Cerebellar cortex (tissue), 1 donor: ENCODE data around the gene ZPBP2.
"Not testable (repeated sequence)": the region's sequence is repeated elsewhere in the genome, so short reads cannot be mapped to it uniquely, and the experiment has no call there.

Experiments
- DNase-seq: peaks from one replicate; pipeline ENCODE4 v3.0.0-alpha.2; 2015; ENCODE audit warnings: low spot score

Gene ZPBP2

DNA sequence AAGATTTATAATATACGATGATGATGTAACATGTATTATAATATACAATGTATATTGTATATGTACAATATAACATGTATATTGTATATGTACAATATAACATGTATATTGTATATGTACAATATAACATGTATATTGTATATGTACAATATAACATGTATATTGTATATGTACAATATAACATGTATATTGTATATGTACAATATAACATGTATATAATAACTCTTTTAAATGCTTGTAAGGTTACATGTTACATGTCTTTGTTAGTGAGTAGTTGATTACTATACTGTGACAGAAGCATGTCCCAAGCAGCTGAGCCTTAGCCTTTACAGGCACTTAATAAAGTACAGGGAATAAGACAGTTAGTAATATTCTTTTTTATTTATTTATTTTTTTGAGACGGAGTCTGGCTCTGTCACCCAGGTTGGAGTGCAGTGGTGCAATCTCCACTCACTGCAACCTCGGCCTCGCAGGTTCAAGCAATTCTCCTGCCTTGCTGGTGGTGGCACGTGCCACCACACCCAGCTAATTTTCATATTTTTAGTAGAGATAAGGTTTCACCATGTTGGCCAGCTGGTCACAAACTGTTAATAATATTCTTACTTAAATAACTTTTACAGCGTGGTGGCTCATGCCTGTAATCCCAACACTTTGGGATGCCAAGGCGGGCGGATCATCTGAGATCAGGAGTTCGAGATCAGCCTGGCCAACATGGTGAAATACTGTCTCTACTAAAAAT is 11.9 kb upstream of the ZPBP2 start:
- not testable (repeated sequence) for DNase-seq

DNA sequence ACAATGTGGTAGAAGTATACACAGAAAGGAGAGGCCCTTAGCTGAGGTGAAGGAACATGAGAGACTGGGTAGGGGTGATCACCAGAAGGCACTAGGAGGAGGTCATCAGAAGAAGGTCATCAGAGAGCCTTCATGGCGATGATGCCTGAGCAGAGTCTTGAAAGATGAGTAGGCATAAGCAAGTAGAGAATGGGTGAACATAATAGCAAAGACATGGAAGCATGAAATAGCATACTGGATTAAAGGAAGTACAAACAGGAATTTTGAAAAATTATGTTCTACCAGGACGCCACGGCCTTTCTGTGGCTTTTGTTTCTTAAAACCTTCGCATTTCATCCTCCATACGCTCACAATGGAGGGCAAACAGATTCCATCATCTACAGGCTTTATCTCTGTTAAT is 6.8 kb upstream of the ZPBP2 start:
- DNase-seq: no peak

DNA sequence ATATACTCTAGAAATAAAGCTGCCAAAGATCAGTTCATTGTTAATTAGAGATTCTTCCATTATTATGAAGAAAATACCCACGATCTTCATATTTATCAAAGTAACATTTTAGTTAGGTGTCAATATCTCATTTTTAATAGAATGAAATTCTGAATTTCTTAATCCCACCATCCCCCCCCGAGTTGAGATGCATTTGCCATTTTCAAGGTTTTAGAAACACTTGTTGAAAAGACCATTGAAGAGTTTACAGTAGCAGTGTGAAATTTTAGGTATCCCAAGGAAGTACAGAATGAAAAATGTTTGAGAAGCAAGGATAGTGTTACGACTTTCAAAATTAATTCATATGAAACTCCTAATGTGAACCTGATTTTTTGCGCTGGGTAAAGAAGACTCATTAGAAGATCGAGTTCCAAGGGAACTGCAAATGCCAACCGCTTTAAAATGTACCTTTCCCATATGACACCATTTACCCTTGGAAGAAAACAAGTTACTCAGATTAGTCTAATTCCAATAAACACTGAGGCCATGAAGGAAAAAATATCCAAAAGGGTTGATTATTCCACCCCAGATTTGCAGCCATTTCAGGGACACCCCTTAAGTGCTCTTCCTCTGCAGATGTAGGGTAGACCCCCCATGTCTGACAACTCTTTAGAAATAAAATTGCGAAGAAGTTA is 4.6 kb upstream of the ZPBP2 start:
- no peak for DNase-seq

DNA sequence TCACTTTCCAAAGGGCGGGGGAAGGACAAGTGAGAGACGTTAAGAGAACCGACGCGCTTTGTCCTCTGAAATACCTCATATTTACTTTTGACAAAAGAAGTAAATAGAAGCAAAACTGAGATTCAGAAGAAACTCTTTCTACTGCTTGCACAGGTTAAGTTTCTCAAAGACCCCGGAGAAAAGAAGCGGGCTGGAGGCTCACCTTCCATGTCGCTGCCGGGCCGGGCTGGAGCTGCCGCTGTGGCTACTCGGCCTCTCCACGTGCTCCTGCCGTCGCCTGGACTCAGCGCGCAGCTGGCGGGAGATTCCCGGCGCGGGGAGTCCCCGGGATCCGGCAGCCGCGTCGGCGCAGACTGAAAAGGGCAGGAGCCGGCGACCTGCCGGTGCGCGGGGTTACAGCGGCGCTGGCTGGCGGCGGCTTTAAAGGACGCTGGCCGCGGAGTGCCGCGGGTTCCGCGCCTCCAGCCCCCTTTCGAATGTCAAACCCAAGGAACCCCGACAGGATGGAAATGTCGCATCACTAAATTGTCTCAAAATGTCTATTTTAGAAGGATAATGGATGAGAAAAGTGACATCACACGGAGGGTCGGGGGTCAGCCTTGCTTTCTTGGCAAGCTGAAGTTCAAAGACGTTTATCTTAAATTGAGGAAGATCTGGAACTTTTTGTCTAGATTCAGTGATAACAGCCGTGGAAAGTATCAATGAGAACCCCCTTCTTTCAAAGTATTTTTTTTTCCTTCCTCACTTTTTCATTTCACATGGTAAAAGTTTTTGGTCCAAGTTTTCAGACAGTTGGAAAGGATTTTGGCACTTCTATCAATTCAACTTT is 3.9 kb upstream of the ZPBP2 start, which contains the start of gene IKZF3:
TSS of gene IKZF3 (minus strand) at position 395 of the 829 bp plus-strand sequence. CDS start at position 209, 186 bp downstream.
- peak; percentile 24 for DNase-seq

DNA sequence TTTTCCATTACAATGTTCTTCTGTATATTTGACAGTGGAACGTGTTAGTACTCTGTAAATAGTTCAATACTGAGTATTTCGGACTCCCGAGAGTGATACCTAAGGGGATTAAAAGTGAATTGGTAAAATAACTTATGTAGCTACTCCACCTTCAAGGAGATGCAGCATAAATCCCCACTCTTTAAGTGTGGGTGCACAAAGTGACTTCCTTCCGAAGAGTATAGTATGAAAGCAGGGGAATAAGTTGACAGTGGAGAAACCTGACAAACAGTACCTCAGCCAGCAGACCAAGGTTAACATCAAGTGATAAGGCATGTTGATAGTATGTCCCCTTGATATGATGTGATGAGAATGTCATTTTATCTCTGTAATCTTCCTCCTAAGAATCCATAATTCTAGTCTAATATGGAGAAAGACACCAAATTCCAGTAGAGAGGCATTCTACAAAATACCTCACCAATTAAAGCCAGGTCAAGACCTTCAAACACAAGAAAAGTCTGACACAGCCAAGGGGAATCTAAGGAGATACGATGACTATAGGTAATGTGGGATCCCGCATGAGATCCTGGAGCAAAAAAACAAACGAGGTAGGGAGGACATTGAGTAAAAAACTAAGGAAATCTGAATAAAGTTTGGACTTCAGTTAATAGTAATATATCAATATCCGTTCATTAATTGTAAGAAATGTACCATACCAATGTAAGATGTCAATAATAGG is 1.8 kb upstream of the ZPBP2 start:
- no peak for DNase-seq

DNA sequence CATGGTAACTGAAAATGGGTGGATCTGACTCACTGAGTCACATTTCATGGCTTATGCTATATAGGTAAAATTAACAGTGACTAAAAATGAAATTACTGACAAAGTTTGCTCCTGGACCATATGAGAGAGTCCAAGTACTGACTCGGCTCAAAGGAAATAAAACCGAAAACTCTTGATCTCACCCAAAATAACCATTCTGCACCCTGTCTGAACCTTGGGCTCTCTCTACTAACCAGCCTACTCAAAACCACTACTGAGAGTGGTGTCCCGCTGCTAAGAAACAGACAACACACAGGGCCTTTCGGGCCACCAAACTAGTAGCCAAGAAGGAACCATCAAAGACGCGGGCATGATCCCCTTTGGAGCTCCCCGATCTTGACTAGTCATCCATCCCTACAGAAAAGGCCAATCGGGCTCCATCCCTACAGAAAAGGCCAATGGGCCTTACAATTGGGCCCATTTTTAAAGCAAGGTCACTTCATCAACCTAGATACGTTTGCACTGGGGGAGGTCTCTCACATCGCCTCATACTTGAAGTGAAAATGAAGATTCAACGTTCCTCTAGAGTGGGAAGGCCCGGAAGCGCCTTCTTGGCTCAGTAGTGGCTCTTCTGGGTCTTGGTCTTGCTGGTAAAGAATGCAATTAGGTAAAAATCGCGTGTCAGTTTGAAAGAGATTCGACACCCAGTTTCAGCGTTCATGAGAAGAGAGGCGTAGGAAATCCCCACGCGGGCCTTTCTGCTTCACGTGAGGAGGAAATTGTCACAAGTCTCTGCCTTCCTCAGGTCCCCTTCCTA is 720 bp upstream of the ZPBP2 start:
- no peak for DNase-seq

DNA sequence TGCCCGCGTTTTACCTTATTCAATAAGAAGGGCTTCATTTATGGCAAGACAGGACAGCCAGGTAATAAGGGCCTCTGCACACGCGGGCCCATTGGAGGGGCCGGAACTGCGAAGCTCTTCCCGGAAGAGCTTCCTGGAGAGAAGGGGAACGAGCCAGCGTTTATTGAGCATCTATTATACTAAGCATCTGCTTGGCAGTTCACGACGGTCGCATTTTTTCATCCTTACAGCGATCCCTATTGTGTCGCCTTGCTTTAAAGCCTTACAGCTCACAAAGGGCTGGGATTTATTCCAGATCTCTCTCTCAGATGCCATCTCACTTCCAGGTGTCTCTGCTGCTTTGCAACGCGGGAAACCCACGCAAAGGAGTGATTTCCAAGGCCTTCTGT is 546 bp downstream of the ZPBP2 start:
- no peak for DNase-seq

DNA sequence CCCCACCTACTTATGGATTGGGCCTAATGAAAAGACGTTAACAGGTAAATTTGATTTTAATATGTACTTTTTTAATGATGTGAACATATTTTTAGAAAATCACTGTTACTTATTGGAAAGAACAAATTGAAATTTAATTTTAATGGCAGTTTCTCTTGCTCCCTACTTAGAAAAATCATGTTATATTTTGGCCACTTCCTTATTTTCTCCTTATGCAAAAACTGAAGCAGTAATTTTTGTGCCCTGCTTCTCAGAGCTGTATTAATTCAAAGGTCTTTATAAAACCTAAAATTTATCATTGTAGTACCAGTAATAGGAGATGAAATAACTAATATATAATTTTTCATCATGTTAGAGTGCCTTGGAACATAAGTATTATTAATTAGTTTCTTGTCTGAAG is 2.8 kb downstream of the ZPBP2 start:
- DNase-seq: no peak

DNA sequence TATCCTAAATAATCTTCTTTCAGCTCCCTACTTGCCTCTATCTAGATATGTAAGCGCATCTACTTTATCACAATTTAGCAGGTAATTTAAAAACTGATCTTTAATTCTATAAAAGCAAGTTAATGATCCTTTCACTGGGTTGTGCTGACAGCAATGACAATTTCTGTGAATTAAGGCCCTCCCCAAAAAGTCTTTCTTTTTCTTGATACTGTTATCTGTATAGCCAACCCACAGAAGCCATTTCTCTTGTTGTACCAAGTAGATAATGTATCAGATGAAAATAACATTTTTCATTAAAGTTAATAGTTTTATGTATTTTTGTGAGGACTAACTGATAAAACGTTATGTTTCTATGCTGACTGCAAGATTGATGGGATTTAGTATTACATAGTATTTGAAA is 3.8 kb downstream of the ZPBP2 start:
- DNase-seq: no peak

DNA sequence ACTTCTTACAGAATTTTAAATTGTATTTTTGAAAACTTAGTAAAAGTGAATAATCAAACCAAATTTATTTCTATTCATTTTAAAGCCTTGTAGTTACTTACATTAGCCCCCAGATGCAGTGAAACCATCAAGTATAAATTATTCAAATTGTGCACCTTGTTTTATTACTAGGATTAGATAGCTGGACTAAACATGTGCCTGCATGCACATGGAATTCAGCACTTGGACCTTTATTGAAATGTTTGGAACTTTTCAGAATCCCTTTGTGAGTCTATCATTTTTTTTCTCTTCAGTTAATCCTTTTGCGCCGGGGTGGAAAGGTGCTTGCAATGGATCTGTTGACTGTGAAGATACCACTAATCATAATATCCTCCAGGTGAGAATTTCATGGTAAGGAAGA is 4.7 kb downstream of the ZPBP2 start:
- DNase-seq: no peak

DNA sequence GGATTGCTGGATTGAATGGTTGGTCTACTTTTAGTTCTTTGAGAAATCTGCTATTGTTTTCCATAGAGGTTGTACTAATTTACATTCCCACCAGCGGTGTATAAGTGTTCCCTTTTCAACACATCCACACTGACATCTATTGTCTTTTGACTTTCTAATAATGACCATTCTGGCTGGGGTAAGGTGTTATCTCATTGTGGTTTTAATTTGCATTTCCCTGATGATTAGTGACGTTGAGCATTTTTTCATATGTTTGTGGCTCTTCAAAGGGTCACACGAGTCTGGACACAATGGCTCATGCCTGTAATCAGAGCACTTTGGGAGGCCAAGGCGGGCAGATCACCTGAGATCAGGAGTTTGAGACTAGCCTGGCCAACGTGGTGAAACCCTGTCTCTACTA is 18.1 kb downstream of the ZPBP2 start:
- not testable (repeated sequence) for DNase-seq

DNA sequence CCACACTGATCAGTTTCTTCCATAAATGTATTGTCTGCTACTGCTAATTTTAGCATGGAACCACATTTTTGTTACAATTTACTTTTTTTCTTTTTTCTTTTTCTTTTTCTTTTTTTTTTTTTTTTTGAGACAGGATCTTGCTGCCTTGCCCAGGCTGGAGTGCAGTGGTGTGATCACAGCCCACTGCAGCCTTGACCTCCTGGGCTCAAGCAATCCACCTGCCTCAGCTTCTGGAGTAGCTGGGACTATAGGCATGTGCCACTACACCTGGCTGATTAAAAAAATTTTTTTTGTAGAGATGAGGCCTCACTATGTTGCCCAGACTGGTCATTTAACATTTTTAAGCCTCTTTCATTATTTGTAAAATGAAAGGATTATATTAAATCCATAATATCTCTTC is 19.1 kb downstream of the ZPBP2 start:
- no peak for DNase-seq

DNA sequence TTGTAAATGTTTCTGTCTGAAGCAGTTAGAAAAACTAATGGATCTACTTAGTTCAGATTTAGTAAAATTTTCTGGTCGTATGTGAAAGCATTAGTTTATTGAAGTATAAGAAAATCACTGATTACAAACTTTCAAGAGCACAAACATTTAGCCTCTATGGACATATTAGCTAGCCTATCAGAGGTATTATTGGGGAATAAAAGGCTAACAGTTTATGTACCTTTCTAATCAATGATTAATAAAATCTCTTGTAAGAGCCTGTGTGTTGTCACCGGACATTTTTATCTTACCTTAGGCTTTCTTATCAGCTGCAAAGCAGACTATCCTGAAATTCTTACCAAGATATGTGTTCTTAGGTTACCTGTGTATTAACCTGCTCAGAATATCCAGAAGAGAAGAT is 21.2 kb downstream of the ZPBP2 start:
- DNase-seq: no peak

DNA sequence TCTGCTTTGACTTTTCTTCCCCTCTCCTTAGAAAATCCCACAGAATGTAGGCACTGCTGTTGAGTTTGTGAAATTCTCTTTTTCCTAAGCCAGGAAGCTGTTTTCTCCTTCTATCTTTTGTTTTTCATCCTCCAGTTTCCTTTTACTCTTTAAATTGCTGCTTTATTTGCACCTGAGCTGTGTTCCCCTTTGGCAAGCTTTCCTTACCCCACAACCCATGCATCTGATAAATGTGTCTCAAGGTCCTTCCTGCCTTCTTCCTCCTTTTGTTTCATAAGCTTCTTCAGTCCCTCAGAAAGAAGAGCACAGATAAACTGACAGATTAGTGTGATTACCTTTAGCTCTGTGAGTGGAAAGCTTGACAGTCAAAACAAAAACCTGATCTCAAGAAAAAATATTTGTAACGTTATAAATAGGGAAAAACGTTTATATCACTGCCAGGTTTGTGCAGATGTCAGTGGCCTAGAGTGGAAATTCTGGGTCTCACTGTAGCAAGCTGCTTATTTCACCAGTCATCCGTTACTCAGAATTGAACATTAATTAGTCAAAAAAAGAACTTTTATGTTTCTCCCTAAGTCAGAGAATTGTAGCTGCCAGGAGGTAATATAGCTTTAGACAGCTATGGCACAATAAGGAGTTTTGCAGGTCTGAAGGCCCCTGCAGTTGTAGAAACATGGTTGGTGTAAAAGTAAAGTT is 26.8 kb downstream of the ZPBP2 start:
- no peak for DNase-seq

DNA sequence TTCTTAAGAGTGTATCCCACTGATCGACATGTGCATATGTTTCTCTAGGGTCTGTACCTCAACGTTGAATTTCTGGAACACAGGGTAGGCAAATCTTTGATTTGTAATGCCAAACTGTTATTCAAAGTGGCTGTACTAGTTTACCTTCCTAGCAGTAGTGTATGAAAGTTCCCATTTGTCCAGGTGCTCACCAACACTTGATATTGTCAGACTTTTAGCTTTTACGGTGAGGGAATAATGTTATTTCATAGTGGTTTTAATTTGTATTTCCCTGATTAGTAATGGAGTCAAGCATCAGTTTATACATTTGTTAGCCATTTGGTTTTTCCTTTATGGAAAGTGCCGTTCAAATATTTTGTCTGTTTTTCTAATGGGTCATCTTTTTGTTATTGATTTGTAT is 30.1 kb downstream of the ZPBP2 start:
- no peak for DNase-seq

DNA sequence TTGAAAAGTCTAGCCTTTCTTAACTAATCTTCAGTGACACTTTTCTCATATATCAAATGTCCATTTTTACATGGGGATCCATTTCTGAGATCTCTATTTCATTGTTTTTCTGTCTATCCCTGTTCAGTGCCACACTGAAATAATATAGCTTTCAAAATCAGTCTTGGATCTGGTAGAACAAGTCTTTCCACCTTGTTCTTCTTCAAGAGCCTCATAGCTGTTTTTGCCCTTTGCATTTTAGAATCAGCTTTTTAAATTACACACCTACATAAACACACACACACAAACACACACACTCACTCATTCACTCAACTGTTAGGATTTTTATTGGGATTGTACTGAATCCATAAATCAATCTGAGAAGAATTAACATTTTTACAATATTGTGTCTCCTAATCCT is 31.2 kb downstream of the ZPBP2 start:
- DNase-seq: no peak

DNA sequence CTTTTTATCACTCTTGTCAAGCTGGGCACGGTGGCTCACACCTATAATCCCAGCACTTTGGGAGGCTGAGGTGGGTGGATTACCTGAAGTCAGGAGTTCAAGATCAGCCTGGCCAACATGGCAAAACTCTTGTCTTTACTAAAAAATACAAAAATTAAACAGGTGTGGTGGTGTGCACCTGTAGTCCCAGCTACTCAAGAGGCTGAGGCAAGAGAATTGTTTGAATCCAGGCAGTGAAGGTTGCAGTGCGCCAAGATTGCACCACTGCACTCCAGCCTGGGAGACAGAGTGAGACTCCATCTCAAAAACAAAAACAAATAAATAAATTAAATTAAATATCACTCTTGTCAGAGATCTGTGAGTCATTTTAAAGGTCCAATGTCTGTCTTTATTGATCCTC is 34.0 kb downstream of the ZPBP2 start:
- DNase-seq: not testable (repeated sequence)

DNA sequence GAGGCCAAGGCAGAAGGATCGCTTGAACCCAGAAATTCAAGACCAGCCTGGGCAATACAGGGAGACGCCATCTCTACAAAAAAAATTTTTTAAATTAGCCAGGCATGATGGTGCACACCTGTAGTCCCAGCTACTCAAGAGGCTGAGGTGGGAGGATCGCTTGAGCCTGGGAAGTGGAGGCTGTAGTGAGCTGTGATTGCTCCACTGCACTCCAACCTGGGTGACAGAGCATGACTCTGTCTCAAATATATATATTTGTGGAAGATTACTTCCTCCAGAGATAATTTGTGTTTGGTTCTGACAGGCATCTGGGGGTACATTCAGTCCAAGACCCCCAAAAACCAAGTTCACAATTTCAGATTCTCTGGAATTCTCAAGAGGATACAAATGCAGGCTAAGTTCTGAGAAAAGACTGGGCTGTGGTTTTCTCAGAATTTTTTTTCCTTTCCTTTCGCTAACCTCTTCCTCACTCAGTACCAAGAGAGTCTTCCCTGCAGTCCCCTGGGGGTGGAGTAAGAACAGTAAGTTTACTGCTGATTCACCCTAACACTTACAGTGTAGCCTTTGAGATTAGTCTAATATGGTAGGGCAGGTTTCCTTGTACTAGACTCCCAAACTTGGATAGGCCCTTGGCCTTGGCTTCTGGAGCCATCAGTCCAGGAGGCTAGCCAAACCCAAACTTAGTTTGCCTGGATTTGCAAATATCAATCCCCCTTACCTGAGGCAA is 35.3 kb downstream of the ZPBP2 start:
- DNase-seq: no peak

DNA sequence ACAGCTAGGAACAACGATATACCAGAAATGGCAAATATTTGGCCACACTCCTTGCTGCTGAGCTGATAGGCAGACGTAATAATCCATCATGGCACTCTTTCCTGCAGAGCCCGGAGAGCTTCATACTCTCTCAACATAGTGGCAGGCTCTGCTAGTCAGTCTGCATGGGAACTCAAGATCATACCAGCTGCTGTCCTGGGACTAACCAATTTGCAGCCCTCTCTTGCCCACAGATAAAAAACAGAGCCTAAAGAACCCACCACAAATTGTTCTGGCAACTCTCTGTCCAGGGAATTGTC is 36.9 kb downstream of the ZPBP2 start:
- DNase-seq: no peak

DNA sequence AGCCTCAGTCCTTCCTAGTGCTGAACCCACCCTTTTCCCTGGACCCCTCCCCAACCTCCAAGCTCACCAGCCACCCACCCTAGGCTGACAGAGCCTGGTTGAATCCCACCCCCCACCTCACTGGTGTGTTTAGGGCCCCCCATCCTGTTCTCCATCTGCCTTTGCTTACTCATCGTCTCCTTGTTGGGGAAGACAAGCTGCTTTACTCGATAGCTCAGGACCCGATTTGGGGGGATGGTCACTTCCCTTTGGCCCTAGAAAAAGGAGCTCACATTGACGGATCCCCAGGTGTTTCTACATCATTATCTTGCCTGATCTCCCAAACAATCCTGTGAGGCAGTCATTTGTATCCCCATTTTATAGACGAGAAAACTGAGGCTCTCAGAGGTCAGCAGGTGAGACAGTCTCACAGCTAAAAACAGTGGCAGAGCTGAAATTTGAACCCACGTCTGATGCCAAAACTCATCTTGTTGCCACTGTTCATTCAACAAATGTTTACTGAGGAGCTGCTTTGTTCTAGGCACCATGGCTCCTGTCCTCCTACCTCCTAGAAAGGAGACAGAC is 40.9 kb downstream of the ZPBP2 start:
- no peak for DNase-seq
